HG02943 (cell line): ENCODE results near the gene CRYGN.

Source experiments
- ATAC-seq: cut with Tn5 transposase; IDR thresholded peaks from one replicate; pipeline ENCODE4 v1.9.1; 2021; ENCODE audit warnings: mild to moderate bottlenecking, low read depth, moderate library complexity; ENCODE audit not compliant: unreplicated experiment

The CRYGN gene

GRCh38 chr7:151381348-151382078 lies 58.4 kb downstream of the CRYGN start:
- ATAC-seq = no peak

GRCh38 chr7:151381098-151381347 lies 58.9 kb downstream of the CRYGN start:
- no peak for ATAC-seq

GRCh38 chr7:151380199-151381097 lies 59.5 kb downstream of the CRYGN start:
- no peak for ATAC-seq

GRCh38 chr7:151379534-151380198 lies 60.3 kb downstream of the CRYGN start:
- ATAC-seq = no peak

GRCh38 chr7:151379193-151379520 lies 60.8 kb downstream of the CRYGN start:
- no peak for ATAC-seq
